Effector memory CD8-positive, alpha-beta T cell (primary cell): ENCODE measurements around the gene UPF1.

ENCODE experiments used
- ATAC-seq: fragments of 150-1000 bp; cut with Tn5 transposase; replicated peaks from 2 replicates; pipeline ENCODE4 v1.10.0; 2021; ENCODE audit warnings: mild to moderate bottlenecking, moderate library complexity
- DNase-seq, 3 experiments: peaks; one replicate each; pipeline ENCODE4 v3.0.0; 2021
- H3K27ac Mint-ChIP-seq, 2 donors: one replicate each; pipeline ENCODE4 v1.8.0; 2022; ENCODE audit warnings: mild to moderate bottlenecking in 2 of 2, mixed read lengths in 2 of 2, moderate library complexity in 2 of 2
- H3K27me3 Mint-ChIP-seq, 2 donors: one replicate each; pipeline ENCODE4 v1.8.0; 2022; ENCODE audit warnings: mixed read lengths in 2 of 2
- H3K36me3 Mint-ChIP-seq: one replicate; pipeline ENCODE4 v1.8.0; 2022; ENCODE audit warnings: mild to moderate bottlenecking, moderate library complexity, mixed read lengths; ENCODE audit not compliant: insufficient read depth
- H3K4me1 Mint-ChIP-seq, 2 donors: one replicate each; pipeline ENCODE4 v1.8.0; 2022; ENCODE audit warnings: low read depth in 2 of 2, mixed read lengths in 2 of 2
- H3K4me3 Mint-ChIP-seq, 2 donors: one replicate each; pipeline ENCODE4 v1.8.0; 2022; ENCODE audit warnings: mild to moderate bottlenecking in 2 of 2, mixed read lengths in 2 of 2, moderate library complexity in 2 of 2
- H3K9me3 Mint-ChIP-seq, 2 donors: one replicate each; pipeline ENCODE4 v1.8.0; 2022; ENCODE audit warnings: mixed read lengths in 2 of 2

The UPF1 gene

DNA sequence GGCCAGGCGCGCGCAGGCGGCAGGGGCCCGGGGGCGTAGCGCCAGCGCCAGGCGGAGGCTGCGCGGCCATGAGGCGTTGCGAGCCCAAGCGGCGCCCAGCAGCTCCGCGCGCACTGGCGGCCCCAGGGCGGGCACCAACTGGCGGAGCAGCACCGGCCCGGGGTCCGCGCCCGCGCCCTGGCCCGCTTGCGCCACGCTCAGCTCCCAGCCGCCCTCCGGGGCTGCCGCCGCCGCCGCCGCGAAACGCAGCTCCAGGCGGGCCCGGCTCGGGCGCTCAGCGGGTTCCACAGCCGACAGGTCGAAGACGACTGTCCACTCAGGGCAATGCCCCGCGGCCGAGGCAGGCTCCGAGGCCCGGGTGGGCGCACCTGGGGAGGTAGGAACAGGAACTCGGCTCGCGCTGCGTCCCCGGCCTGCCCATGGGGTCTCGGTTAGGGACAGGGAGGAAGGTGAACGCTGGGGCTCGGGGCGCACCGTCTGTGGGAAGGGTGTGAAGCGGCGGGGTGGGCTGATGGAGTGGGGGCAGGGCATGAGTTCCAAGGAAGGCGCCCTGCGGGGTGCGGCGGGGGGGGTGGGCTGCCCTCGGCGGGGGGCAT lies 37.4 kb downstream of the UPF1 start:
- Mint-ChIP-seq H3K9me3 (no peaks in the 10 kb centered on the region), H3K4me3 (no peak overlapping the region), H3K27ac (no peak overlapping the region), H3K4me1 (peaks cover 6 to 8% of the 10 kb centered on the region in 2 donors), H3K36me3 (peaks cover 34% of the 10 kb centered on the region), H3K27me3 (peaks cover 0 to 9% of the 10 kb centered on the region in 2 donors)
- no peak for DNase-seq
- no peak for ATAC-seq

DNA sequence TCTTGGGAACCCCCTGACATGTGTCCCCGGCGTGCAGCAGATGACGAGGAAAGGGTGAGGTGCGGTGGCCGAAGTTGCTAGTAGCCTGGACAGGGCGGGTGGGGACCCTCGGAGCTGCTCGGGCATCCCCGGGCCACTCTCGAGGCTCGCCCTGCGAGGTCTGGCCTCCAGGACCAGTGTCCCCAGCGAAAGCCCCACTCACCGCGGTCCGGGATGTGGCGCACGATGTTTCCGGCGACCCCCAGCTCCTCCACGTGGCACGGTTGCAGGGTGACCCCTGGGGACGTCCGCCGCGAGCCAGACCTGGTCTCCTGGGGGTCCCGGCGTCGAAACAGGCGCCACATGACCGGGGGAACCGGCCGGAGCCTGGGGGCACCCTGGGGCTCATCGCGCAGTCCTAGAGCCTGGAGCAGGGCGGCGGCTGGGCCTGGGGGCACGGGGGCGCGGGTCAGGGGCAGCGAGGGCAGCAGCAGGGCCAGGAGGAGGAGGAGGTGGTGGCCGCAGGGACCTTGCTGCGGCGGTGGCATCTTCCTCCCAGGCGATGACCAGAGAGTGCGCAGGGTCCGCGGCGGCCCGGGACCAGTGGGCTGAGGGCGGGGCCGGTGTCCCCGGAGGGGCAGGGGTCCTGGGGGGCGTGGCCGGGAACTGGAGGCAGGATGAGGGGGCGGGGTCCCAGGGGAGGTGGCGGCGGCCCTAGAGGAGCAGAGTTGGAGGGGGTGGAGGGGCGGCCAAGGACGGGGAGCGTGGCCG lies 38.2 kb downstream of the UPF1 start:
- Mint-ChIP-seq H3K4me1 (peaks cover 6 to 8% of the 10 kb centered on the region in 2 donors), H3K9me3 (no peaks in the 10 kb centered on the region), H3K36me3 (peaks cover 26% of the 10 kb centered on the region), H3K4me3 (no peak overlapping the region), H3K27ac (no peak overlapping the region), H3K27me3 (peaks cover 0 to 9% of the 10 kb centered on the region in 2 donors)
- DNase-seq (no peak), ATAC-seq (no peak)

DNA sequence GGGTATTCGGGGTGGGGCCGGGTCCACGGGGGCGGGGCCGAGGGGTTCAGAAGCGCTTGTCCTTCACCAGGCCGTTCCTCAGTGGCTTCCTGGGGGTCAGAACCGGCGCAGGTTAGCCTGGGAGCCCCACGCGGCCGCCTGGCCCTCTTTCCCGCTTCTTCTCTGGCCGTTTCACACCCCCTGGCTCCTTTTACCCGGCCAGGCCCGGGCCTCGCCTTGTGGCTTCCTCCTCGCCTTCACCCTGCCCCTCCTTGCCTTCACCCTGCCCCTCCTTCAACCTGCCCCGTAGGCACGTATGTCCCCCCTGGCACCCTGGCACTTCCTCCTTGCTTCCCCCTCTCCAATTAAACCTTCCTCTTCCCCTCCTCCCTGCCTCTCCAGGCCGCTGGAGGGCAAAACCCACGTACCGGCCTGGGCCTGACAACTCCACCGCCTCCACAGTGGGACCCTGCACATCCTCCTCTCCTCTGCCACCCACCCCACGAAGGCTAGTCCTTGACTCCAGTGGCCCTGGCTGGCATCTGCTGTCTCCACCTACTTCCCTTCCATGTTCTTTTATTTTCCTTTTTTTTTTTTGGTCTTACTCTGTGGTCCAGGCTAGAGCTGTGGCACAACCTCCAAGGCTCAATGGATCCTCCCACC lies 38.9 kb downstream of the UPF1 start:
- DNase-seq (no peak), ATAC-seq (no peak)
- peaks cover 19% of the 10 kb centered on the region for H3K36me3 Mint-ChIP-seq
- H3K4me3 Mint-ChIP-seq, result peak overlapping the region; percentile 63 to 69
- H3K9me3 Mint-ChIP-seq, result no peaks in the 10 kb centered on the region
- H3K27ac Mint-ChIP-seq, result peak overlapping the region; percentile 75 to 85
- peaks cover 6 to 8% of the 10 kb centered on the region in 2 donors for H3K4me1 Mint-ChIP-seq
- peaks cover 0 to 9% of the 10 kb centered on the region in 2 donors for H3K27me3 Mint-ChIP-seq

DNA sequence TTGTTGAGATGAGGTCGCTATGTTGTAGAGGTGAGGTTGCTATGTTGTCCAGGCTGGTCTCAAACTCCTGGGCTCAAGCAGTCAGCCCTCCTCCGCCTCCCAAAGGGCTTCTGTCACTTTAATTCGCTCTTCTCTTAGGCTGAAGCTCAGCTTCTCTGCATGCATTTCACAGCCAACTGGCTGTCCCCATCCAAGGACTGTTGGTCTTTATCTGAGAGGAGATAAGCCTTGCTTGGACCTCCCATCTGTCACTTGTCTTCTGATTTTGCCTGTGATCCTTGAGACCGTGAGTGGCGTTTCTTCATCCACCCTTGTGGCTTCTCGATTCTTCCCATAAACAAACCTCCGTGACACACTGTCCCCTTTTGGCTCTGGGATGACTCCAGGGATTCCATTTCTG lies 39.8 kb downstream of the UPF1 start:
- H3K9me3 Mint-ChIP-seq, result no peaks in the 10 kb centered on the region
- peaks cover 0 to 9% of the 10 kb centered on the region in 2 donors for H3K27me3 Mint-ChIP-seq
- H3K36me3 Mint-ChIP-seq, result peaks cover 10% of the 10 kb centered on the region
- ATAC-seq (no peak), DNase-seq (no peak)
- no peak overlapping the region for H3K27ac Mint-ChIP-seq
- peak overlapping the region in 1 of 2 donors; percentile 63 for H3K4me3 Mint-ChIP-seq
- H3K4me1 Mint-ChIP-seq, result peaks cover 4 to 6% of the 10 kb centered on the region in 2 donors

DNA sequence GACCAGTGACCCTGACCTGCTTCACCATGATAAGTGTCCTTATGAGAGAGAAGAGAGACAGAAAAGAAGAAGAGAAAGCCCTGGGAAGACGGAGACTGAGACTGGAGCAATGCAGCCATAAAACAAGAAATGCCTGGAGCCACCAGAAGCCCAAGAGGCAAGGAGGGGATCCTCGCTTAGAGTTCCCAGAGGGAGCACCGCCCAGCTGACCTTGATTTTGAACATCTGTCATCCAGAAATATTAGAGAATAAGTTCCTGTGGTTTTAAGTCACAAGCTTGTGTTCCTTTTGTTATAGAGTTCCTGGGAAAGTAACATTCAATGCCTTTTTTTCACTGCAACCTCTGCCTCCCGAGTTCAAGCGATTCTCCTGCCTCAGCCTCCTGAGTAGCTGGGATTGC lies 44.0 kb downstream of the UPF1 start:
- H3K36me3 Mint-ChIP-seq, result no peaks in the 10 kb centered on the region
- peaks cover 4 to 5% of the 10 kb centered on the region in 2 donors for H3K4me1 Mint-ChIP-seq

DNA sequence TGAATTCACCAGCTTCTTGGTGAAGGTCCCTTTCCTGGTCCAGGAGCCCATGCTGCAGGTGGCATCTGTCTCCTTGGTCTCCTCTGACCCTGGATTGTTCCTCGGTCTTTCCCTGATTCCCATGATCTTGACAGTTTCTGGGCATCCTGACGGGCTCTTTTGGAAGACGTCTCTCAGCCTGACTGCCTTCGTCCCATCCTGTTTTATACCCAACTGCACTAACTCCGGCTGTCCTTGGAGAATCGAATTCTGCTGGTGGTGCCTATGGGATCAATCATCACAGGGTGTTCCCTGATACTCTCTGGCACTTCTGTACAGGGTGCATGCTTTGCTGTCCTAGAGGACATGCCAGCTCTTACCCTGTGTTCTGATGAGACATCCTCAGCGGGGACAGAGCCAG lies 45.1 kb downstream of the UPF1 start:
- Mint-ChIP-seq H3K4me1 (peaks cover 0 to 2% of the 10 kb centered on the region in 2 donors), H3K27me3 (no peaks in the 10 kb centered on the region), H3K9me3 (no peaks in the 10 kb centered on the region), H3K4me3 (no peak overlapping the region), H3K36me3 (no peaks in the 10 kb centered on the region), H3K27ac (no peak overlapping the region)
- no peak for ATAC-seq
- DNase-seq, result no peak

More for the DNA sequence above, 44.0 kb downstream of the UPF1 start:
- Mint-ChIP-seq H3K27ac (no peak overlapping the region), H3K9me3 (no peaks in the 10 kb centered on the region), H3K27me3 (peaks cover 0 to 6% of the 10 kb centered on the region in 2 donors), H3K4me3 (no peak overlapping the region)
- ATAC-seq, result no peak
- DNase-seq, result no peak

DNA sequence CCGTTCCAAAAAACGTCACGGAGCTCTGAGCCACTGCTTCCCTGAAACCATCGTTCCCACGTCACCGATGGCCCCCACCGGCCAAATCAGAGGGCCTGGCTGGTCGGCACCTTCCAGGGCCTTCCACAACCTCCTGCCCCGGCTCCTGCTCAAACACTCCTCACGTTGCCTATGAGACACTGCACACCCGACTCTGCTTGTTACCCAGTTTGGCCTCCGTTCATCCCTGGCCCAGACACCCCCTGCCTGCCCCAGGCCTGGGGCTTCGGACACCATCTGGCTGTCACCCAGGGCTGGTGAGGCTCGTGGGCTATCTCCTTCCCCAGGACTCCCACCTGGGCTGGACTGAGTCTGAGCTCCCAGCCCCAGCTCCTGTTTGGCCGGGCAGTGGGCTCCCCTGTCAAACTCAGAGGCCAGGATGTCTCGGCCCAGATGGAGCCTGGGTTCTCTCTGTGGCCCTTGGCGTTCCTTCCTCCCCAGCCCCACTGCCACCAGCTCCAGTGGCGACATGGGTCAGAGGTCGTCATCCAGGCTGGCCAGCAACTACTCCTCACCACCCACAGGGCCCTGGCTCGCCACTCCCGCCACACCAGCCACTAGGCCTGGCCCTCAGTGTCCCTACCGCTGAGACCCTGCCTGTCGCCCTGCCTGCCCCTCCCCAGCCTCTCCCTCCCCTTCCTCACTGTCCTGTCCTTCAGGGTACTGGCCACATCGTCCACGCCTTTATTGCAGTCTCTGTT lies 46.5 kb downstream of the UPF1 start:
- H3K4me3 Mint-ChIP-seq, result no peak overlapping the region
- no peak for DNase-seq
- no peaks in the 10 kb centered on the region for H3K9me3 Mint-ChIP-seq
- peak overlapping the region in 1 of 2 donors; percentile 57 for H3K27ac Mint-ChIP-seq
- no peaks in the 10 kb centered on the region for H3K27me3 Mint-ChIP-seq
- no peak for ATAC-seq
- peaks cover 0 to 2% of the 10 kb centered on the region in 2 donors for H3K4me1 Mint-ChIP-seq
- H3K36me3 Mint-ChIP-seq, result no peaks in the 10 kb centered on the region

DNA sequence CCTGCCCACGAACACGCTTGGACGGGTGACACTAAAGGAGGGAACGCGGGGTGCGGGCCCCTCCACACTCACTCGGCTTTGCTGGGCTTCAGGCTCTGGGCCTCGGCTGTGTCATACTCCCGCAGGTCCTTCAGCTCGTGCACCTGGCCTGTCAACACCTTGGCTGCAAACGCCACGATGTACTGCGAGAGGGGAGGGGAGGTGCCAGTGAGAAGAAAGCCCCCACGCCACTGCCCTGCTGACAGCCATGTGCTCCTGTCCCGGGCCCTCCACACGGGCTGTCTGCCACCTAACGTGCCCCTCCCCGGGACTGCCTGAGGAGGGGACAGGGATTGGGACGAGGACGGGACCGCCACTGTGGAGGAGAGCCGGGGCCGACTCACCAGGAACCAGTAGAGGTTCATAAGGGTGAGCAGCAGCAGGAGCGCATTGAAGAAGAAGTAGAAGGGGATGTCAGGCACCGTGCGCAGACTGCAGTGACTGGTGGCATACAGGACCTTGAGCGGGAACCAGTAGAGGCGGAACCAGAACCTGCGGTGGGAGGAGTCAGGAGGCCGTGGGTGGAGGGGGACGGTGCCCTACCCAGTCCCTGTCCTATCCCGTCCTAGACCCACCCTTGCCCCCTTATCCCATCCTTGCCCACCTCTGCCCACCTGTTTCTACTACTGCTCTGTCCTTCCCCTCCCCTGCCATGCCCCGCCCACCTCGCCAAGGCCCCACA lies 47.3 kb downstream of the UPF1 start:
- Mint-ChIP-seq H3K4me1 (peaks cover 0 to 5% of the 10 kb centered on the region in 2 donors), H3K27me3 (no peaks in the 10 kb centered on the region), H3K36me3 (no peaks in the 10 kb centered on the region), H3K27ac (peak overlapping the region in 1 of 2 donors; percentile 57), H3K4me3 (no peak overlapping the region), H3K9me3 (no peaks in the 10 kb centered on the region)
- ATAC-seq (no peak), DNase-seq (no peak)

DNA sequence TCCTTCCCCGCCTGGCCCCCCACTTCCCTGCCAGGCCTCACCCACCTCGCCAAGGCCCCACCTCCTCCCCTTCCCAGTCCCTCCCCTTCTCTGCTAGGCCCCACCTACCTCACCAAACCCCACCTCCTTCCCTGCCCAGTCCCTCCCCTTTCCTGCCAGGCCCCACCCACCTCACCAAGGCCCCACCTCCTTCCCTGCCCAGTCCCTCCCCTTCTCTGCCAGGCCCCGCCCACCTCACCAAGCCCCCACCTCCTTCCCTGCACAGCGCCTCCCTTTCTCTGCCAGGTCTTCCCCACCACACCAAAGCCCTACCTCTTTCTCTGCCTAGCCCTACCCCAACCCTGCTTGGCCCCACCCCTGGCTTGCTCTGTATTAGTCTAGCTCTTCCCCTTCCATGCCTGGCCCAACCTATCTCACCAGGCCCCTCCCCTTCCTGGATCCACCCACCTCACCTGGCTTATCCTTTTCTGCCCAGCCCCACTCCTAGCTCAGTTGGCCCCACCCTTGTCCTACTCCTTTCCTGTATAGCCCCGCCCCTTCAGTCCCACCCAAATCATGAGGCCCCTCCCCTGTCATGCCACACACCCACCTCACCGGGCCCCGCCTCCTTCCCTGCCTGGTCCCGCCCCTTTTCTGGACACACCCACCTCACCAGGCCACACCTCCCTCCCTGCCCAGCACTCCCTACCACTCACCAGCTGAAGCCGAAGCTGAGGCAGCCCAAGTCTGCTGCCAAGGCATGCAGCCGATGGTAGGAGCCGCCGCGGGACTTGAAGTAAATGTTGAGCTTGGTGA lies 48.0 kb downstream of the UPF1 start:
- Mint-ChIP-seq H3K27me3 (no peaks in the 10 kb centered on the region), H3K36me3 (no peaks in the 10 kb centered on the region), H3K4me1 (peaks cover 0 to 5% of the 10 kb centered on the region in 2 donors), H3K4me3 (no peak overlapping the region), H3K9me3 (no peaks in the 10 kb centered on the region), H3K27ac (peak overlapping the region in 1 of 2 donors; percentile 41)
- DNase-seq (no peak), ATAC-seq (peak; percentile 66)

DNA sequence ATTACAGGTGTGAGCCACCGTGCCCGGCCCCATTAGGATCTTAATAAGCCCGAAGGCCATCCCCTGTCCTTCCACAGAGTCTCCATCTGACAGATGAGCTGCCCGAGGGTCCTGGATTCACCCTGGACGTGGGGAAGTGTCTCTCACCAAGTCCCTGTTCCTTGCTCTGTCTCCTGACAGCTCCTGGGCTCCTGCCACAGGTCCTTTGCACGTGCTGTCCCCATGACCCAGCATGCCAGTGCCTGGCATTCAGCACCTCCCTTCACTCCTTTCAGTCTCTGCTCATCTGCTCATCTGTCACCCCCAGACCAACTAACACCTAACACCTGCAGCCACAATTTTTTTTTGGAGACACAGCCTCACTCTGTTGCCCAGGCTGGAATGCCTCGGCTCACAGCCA lies 49.7 kb downstream of the UPF1 start:
- Mint-ChIP-seq H3K4me1 (peaks cover 0 to 5% of the 10 kb centered on the region in 2 donors), H3K27ac (peak overlapping the region in 1 of 2 donors; percentile 69), H3K36me3 (no peaks in the 10 kb centered on the region), H3K9me3 (no peaks in the 10 kb centered on the region), H3K27me3 (peaks cover under 1 to 2% of the 10 kb centered on the region in 2 donors), H3K4me3 (no peak overlapping the region)
- no peak for DNase-seq
- ATAC-seq, result no peak

DNA sequence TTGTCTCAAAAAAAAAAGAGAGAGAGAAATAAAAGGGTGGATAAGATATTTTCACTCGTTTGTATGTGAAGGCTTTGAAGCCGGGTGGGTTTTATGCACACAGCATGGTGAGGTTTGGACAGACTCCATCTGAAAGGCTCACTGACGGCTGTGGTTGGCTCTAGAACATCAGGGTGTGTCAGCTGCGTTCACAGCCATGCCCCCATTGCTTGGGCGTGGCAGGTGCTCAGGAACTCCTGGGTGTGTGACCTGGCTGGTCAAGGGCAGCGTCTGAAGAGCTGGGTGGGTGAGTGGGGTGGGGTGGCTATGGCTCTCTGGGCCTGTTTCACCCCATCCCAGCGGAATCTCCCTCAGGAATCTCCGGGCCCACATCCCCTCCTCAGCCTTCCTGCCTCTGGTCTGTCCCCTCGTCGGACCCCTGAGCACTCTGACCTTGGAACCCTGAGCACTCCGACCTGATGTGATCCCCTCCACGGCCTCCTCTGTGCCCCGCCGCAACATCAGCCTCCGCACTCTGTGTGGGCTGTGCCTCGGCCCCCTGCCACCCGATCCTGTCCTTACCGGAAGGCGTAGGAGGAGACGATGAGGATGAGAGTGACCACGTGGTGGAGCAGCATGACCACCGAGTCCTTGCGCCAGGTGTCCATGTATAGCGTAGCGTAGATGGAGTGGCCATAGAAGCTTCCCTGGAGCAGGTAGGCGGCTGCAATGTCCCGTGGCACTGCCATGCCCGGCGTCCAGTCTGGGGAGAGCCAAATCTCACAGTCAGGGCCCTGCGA lies 52.0 kb downstream of the UPF1 start:
- no peaks in the 10 kb centered on the region for H3K36me3 Mint-ChIP-seq
- H3K9me3 Mint-ChIP-seq, result no peaks in the 10 kb centered on the region
- ATAC-seq (no peak), DNase-seq (no peak)
- H3K27ac Mint-ChIP-seq, result no peak overlapping the region
- no peak overlapping the region for H3K4me3 Mint-ChIP-seq
- peaks cover 0 to 5% of the 10 kb centered on the region in 2 donors for H3K4me1 Mint-ChIP-seq
- peaks cover 9 to 10% of the 10 kb centered on the region in 2 donors for H3K27me3 Mint-ChIP-seq

DNA sequence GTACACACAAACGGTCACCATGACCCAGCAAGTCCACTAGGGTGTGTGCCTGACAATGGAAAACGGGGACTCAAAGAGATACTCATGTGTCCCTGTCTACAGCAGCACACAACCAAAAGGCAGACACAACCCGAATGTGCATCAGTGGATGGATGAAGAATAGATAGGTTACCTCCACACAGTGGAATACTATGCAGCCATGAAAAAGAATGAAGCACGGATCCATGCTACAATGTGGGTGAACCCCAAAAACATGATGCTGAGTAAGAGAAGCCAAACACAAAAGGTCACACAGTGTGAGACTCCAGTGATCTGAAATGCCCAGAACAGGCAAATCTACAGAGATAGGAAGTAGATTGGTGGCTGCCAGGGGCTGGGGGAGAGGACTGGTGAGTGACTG lies 55.2 kb downstream of the UPF1 start:
- DNase-seq (no peak), ATAC-seq (no peak)
- H3K27me3 Mint-ChIP-seq, result peaks cover 9 to 25% of the 10 kb centered on the region in 2 donors
- H3K27ac Mint-ChIP-seq, result no peak overlapping the region
- H3K9me3 Mint-ChIP-seq, result no peaks in the 10 kb centered on the region
- H3K4me3 Mint-ChIP-seq, result no peak overlapping the region
- no peaks in the 10 kb centered on the region for H3K36me3 Mint-ChIP-seq
- peaks cover 0 to 3% of the 10 kb centered on the region in 2 donors for H3K4me1 Mint-ChIP-seq
